KG1 (cell line): ENCODE measurements around the gene FAM180B.

Experiments used
- DNase-seq: peaks from one replicate; lab custom pipeline; 2025; lab: John Stamatoyannopoulos, UW

FAM180B gene

DNA sequence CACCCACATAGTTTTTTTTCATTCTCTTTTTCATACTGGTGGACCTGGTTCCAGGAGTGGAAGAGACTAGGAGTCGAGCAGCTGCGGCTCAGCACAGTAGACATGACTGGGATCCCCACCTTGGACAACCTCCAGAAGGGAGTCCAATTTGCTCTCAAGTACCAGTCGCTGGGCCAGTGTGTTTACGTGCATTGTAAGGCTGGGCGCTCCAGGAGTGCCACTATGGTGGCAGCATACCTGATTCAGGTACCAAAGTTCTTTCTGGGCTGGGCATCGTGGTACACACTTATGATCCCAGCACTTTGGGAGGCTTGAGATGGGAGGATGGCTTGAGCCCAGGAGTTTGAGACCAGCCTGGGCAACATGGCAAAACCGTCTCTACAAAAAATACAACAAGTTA, 16.8 kb upstream of the FAM180B start:
- DNase-seq = no peak

- DNase-seq = no peak
These were observed 15.7 kb upstream of the FAM180B start for GRCh38 chr11:47570651-47571356.

DNA sequence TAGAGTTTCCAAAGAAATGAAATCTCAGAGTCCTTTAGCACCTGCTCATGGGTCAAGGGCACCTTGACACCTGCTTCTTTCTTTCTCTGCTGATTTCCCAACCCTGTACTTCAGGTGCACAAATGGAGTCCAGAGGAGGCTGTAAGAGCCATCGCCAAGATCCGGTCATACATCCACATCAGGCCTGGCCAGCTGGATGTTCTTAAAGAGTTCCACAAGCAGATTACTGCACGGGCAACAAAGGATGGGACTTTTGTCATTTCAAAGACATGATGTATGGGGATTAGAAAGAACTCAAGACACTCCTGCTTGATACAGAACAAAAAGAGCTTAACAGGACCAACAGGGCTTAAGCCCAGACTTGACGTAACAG, 15.1 kb upstream of the FAM180B start:
- DNase-seq = no peak

DNA sequence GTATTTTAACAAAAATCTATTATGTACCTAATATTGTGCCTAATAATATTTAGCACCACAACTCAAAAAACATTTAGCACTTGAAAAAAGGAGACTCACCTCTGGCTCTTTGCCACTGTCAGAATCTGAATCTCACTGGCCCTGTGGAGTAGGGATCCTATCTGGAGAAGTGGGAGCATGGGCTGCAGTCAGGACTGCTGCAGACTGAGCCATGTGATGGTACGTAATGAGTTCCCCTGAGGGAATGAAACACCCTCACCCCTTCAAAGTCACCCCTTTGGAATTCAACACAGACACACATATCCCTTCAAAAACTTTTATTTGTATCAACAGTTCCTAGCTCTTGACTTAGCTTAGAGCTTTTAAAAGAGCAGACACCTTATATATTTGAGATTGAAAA, 14.6 kb upstream of the FAM180B start:
- no peak for DNase-seq

GRCh38 chr11:47572715-47573255, 13.7 kb upstream of the FAM180B start:
- no peak for DNase-seq

DNA sequence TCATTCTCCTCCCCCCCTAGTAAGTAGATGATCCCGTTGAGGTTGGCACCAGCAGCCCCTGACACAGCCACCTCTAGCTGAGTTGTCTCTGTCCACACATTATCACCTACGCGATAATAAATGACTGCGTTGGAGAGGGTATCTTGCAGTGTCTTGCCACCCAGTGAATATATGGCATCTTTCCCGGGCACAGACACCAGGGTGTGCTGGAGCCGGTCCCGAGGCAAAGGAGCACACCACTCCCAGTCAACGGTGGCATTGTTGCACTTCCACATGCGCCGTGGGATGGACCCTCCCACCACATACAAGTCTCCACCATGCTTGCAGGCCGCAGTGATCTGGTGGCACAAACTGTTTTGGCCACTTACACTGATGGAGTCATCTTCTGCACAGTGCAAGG, 13.2 kb upstream of the FAM180B start:
- DNase-seq = no peak

- no peak for DNase-seq
These were observed 8.9 kb upstream of the FAM180B start for GRCh38 chr11:47577460-47578041.

GRCh38 chr11:47578524-47579494, 7.7 kb upstream of the FAM180B start, which contains the start of the genes KBTBD4 and NDUFS3:
TSS of gene KBTBD4 (minus strand) at chr11:47578970. CDS start at chr11:47578951, 19 bp downstream.
TSS of gene NDUFS3 (plus strand) at chr11:47579074. CDS start at chr11:47579092, 18 bp downstream.
- DNase-seq = peak; percentile 86

DNA sequence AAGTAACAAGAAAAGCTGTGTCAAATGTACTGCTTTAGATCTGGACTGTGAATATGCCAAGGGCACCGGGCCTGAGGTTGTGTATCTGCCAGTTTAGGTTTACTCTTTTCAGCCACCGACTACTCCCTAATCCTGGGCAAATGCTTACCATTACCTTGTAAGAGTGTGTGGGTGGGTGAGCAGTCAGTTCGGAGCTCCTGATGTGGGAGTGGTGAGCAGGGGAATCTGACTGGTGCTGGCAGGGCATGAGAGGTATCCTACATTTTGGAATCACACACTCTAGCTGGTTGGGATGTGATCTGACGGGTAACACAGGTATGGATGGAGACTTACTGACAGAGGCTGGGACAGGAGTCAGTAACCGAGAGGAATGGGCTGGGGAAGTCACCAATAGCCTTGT, 2.6 kb upstream of the FAM180B start:
- DNase-seq = no peak

DNA sequence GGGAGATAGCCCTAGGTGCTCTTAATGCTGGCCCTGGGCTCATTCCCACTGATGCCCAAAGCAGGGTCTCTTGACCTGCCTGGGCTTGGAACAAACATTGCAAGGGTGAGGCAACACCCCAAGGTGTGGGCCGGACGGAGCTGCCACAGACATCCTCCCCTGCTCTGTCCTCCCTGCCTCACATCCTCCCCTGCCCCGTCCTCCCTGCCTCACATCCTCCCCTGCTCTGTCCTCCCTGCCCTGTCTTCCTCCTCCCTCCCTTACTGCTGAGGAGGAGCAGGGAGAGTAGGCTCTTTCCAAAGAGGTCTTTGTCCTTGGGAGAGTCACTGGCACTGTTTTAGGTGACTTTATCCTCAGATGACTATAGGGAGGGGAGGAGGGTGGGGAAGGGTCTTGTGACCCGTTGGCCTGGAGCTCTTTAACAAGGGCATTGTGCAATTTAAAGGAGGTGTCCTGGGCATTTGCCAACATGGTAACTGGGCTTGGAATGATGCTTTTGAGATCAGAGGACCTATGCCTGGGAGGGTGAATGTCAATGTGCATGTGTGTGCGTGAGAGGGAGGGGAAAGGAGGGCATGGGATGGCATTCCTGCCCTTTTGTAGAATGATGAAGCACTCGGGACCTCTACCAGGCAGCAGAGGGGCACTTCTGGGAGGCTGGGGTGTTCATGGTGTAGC, 700 bp downstream of the FAM180B start:
- DNase-seq = no peak

DNA sequence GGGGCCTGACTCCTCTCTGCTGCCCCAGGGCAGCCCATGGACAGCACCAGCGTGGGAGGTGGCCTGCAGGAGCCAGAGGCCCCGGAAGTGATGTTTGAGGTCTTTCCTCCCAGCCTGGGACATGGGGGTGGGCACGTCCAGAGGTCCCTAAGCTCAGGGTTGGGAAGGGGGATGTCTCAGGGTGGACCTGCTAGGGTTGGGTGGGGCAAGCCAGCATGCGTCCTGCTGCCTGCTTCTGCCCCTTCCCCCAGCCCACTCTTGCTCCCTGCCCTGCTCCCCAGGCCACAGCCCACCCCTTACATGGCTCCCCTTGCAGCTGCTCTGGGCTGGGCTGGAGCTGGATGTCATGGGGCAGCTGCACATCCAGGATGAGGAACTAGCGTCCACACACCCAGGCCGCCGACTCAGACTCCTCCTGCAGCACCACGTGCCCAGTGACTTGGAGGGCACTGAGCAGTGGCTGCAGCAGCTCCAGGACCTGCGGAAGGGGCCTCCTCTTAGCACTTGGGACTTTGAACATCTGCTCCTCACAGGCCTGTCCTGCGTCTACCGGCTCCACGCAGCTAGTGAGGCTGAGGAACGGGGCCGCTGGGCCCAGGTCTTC, 1.3 kb downstream of the FAM180B start:
- DNase-seq = no peak

DNA sequence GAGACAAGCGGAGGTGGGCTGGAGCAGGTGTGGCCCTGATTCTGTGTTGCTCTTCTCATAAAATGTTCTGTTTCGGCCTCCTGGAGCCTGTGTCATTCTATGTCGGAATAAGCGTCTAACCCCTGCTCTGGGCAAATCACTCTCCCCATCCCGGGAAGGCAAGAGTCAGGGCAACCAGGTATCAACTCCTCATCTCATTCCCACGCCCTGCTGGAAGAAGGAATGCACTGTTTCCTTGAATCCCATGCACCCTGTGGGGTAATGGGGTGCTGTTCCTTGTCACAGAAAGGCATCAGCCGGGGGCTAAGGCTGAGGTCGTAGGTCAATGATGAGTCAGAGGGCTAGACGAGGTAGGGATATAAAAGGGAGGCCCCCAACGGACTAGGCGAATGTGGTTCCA, 2.6 kb downstream of the FAM180B start:
- no peak for DNase-seq

DNA sequence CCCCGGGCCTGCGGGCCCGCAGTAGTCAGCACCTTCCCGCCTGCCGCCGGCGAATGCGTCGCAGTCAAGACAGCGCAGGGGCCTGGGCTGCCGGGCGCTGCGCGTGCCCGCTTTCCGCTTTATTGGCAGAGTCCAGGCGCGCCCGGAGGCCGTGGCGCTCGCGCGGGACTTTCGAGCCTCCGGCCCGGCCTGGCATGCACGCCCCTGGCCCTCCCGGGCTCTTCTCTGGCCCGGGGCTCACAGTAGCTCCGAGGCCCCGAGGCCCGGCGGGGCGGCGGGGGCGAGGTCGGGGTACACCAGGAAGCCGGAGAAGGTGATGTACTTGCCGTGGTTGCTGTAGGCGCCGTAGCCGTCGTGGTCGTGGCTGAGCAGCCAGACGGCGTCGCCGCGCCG, 3.1 kb downstream of the FAM180B start:
- DNase-seq = no peak

GRCh38 chr11:47589977-47590861, 3.7 kb downstream of the FAM180B start:
- no peak for DNase-seq

DNA sequence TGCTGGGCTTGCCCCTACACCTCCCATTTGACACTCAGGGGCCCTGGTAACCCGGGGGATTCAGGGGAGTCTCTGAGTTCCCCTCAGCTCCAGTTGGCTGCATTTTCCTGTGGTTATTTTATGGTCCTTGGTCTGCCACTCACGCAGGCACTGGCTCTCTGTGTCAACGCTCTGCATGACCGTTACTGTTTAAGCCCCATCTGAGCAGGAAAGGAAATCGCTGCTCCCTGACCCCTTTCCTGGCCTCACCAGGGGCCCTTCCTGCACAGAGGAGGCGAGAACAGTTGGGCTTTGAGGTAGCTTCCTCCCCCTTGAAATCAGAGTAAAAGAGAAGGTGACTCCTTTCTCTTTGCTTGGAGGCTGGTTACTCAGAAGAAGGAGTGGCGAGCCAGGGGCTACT, 5.3 kb downstream of the FAM180B start:
- DNase-seq = peak; percentile 49

GRCh38 chr11:47592251-47592650, 5.8 kb downstream of the FAM180B start:
- peak; percentile 40 for DNase-seq

- DNase-seq = no peak
These were observed 6.5 kb downstream of the FAM180B start for GRCh38 chr11:47592970-47593369.

GRCh38 chr11:47593492-47593933, 7.0 kb downstream of the FAM180B start:
- DNase-seq = no peak

GRCh38 chr11:47593934-47594855, 7.7 kb downstream of the FAM180B start, which contains the start of gene C1QTNF4:
TSS of gene C1QTNF4 (minus strand) at chr11:47594411. CDS start at chr11:47590810, 3,601 bp downstream.
- DNase-seq = no peak
